LNCAP (cell line): Measurements from ENCODE around the gene ITPKA.

Source experiments
- CTCF ChIP-seq: fragments of 450-650 bp; IDR thresholded peaks from 2 replicates; pipeline ENCODE4 v1.5.1; 2017; ENCODE audit warnings: mild to moderate bottlenecking

ITPKA gene

GRCh38 chr15:41474436-41474835, 19.2 kb upstream of the ITPKA start:
- no peak for TF ChIP-seq CTCF

- TF ChIP-seq CTCF = no peak
These were observed 18.7 kb upstream of the ITPKA start for GRCh38 chr15:41474941-41475340.

GRCh38 chr15:41476416-41477048, 17.1 kb upstream of the ITPKA start:
- TF ChIP-seq CTCF = no peak

GRCh38 chr15:41480396-41481140, 13.1 kb upstream of the ITPKA start:
- TF ChIP-seq CTCF = no peak

- no peak for TF ChIP-seq CTCF
These were observed 11.4 kb upstream of the ITPKA start for GRCh38 chr15:41482110-41482877.

GRCh38 chr15:41483115-41483514, 10.6 kb upstream of the ITPKA start:
- no peak for TF ChIP-seq CTCF

GRCh38 chr15:41483519-41483918, 10.2 kb upstream of the ITPKA start:
- TF ChIP-seq CTCF = no peak
